ENCODE data around the gene ATXN2L.

The ATXN2L gene

DNA sequence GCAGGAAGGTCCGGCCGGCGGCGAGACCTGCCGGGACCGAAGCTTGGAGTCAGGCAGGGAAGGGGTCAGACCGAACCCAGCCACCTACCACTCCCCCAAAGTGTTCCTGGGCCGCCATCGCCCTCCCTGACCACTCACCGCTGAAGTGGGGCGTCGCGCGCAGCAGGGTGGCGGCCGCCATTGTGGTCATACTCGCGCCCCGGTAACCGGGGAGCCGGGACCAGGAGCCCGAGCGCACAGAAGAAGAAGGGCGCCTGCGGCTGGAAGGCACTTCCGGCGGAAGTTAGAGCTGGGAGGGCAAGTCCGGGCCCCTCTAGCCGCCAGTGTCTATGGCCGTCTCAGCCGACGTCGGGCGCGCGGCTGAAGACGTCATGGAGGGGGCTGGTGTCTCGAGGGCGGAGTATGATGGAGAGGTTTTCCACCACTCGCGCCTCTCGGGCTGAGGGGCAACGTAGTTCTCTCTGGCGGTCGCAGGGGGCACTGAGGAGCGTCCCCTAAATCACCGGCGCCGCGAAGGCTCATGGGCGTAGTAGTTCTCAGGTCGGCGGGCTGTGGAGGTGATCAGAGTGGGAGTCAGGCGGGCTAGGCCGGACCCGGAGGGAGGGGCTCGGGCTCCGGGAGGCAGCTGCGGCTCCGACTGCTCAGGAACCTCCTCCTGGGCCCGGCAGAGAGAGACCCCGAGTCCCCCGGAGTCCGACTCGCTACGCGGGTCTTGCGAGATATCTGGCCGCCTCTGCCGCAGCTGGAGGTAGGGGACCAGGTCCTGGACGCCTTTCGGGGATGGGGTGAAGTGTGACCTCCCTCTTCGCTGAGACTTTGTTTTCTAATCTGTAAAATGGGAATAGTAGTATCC lies 23.5 kb downstream of the ATXN2L start, which contains the start of gene TUFM:
Gene TUFM (minus strand): TSS at position 269 of the 853 bp plus-strand sequence. CDS start 79 bp downstream, at position 190.
- Mint-ChIP-seq H3K36me3 (ENCODE audit: low read depth) (peaks cover 29% of the 10 kb centered on the region), H3K27ac (peak within 1 kb of the TSS; percentile 82 to 96 (median 89)), H3K9me3 (no peaks in the 10 kb centered on the region), H3K27me3 (ENCODE audit: low read depth) (no peaks in the 10 kb centered on the region), H3K4me1 (peaks cover 19% of the 10 kb centered on the region), H3K4me3 (peak within 1 kb of the TSS; percentile 95 to 98 (median 98))
- TF ChIP-seq, protein P1, sequence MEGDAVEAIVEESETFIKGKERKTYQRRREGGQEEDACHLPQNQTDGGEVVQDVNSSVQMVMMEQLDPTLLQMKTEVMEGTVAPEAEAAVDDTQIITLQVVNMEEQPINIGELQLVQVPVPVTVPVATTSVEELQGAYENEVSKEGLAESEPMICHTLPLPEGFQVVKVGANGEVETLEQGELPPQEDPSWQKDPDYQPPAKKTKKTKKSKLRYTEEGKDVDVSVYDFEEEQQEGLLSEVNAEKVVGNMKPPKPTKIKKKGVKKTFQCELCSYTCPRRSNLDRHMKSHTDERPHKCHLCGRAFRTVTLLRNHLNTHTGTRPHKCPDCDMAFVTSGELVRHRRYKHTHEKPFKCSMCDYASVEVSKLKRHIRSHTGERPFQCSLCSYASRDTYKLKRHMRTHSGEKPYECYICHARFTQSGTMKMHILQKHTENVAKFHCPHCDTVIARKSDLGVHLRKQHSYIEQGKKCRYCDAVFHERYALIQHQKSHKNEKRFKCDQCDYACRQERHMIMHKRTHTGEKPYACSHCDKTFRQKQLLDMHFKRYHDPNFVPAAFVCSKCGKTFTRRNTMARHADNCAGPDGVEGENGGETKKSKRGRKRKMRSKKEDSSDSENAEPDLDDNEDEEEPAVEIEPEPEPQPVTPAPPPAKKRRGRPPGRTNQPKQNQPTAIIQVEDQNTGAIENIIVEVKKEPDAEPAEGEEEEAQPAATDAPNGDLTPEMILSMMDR (IDR thresholded peaks at IDR 0.05; ENCODE audit: unreplicated experiment in 3 of 3) = peak; percentile 69 to 77 (median 71)

DNA sequence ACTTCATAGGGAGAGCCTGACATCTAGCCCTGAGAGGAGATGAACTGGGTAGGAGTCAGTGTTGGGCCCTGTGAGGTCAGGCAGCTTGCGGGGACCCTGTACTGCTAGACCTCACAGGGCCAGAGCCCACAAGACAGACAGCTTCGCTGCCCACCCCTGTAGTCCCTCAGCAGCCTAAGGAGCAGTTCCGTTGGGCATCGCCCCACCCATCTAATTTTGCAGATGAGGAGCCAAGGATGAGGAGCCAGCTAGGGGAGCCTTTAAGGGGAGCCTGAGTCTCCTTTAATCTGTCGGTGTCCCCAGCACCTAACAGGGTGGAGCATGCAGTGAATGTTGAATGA lies 24.1 kb downstream of the ATXN2L start:
- Mint-ChIP-seq H3K9me3 (no peaks in the 10 kb centered on the region), H3K27me3 (ENCODE audit: low read depth) (no peaks in the 10 kb centered on the region), H3K27ac (peak overlapping the region; percentile 82 to 96 (median 89)), H3K36me3 (ENCODE audit: low read depth) (peaks cover 24% of the 10 kb centered on the region), H3K4me1 (peaks cover 19% of the 10 kb centered on the region), H3K4me3 (peak overlapping the region; percentile 95 to 98 (median 98))
- TF ChIP-seq, protein P1 (IDR thresholded peaks at IDR 0.05; ENCODE audit: unreplicated experiment in 3 of 3) = no peak

DNA sequence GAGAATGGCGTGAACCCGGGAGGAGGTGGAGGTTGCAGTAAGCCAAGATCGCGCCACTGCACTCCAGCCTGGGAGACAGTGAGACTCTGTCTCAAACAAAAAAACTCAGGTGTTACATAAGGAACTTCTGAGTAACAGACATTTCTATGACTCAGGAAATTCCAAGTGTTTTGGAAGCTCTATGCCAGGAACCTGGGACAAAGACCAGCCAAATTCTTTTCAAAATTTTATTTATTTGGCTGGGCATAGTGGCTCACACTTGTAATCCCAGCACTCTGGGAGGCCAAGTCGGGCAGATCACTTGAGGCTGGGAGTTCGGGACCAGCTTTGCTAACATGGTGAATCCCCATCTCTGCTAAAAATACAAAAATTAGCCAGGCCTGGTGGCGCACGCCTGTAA lies 35.6 kb downstream of the ATXN2L start:
- Mint-ChIP-seq H3K4me3 (no peak overlapping the region), H3K27me3 (ENCODE audit: low read depth) (no peaks in the 10 kb centered on the region), H3K9me3 (no peaks in the 10 kb centered on the region), H3K4me1 (no peaks in the 10 kb centered on the region), H3K27ac (no peak overlapping the region), H3K36me3 (ENCODE audit: low read depth) (no peaks in the 10 kb centered on the region)
- TF ChIP-seq, protein P1 (IDR thresholded peaks at IDR 0.05; ENCODE audit: unreplicated experiment in 3 of 3) = no peak

DNA sequence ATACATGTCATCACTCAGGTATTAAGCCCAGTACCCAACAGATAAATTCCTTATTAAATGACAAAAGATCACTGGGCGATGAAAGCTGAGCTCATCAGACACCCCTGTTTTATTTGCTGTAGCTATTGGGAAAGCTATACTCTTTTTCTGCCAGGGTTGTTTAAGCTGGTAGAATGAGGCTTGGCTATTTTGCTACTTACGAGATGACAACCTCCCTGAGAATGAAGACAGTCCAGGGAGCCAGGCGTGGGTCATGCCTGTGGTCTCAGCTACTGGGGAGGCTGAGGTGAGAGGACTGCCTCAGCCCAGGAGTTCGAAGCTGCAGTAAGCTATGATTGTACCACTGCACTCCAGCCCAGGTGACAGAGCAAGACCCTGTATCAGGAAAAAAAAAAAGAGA lies 36.5 kb downstream of the ATXN2L start:
- Mint-ChIP-seq H3K27me3 (ENCODE audit: low read depth) (no peaks in the 10 kb centered on the region), H3K36me3 (ENCODE audit: low read depth) (no peaks in the 10 kb centered on the region), H3K4me3 (peak overlapping the region in 1 of 3 experiments; percentile 26), H3K4me1 (peaks cover 4% of the 10 kb centered on the region), H3K9me3 (no peaks in the 10 kb centered on the region), H3K27ac (no peak overlapping the region)
- TF ChIP-seq, protein P1 (IDR thresholded peaks at IDR 0.05; ENCODE audit: unreplicated experiment in 3 of 3) = no peak

DNA sequence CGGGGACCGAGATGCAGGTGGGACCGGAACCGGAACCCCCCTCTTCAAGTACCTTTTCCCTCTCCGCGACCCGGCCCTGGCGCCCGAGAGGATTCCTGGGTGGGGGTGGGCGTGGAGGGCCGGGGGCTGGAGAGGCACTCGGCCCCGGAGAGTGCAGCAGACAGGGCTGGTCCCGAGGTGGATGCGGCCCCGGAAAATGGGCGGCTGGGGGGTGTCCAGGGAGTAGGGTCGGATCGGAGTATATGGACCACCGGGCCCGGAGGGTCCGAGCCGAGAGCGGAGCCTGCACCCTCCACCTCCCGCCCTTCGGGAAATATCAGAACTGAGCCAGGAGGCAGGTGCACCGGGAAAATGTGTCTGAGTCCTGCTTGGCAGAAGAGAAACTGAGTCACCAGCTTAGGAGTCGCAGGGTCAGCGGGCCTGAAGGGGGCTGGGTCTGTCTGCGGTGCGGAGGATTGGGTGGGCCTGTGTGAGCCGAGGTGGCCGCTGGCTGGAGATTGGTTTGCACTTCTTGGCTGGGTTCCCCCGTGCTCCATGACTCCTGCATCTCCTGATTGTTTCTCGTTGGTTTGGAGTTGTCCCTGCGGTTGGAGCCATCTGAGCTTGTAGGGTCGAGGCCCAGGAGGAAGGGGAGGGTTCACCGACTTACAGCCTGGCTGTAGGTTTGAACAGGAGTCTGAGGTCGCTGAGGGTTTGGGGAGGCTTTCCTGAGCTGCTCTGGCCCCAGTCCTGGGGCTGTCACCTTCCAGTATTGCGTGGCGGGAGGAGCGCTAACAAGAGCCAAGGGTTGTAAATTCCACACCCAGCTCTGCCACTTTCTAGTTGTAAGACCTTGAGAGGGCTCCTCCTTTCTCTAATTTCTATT lies 41.4 kb downstream of the ATXN2L start:
- H3K9me3 Mint-ChIP-seq = no peaks in the 10 kb centered on the region
- TF ChIP-seq, protein P1 (IDR thresholded peaks at IDR 0.05; ENCODE audit: unreplicated experiment in 3 of 3) = no peak
- peaks cover 14% of the 10 kb centered on the region for H3K36me3 Mint-ChIP-seq (ENCODE audit: low read depth)
- H3K4me3 Mint-ChIP-seq = peak overlapping the region; percentile 99 to 100 (median 100)
- H3K27me3 Mint-ChIP-seq (ENCODE audit: low read depth) = no peaks in the 10 kb centered on the region
- peak overlapping the region; percentile 99 to 100 (median 100) for H3K27ac Mint-ChIP-seq
- H3K4me1 Mint-ChIP-seq = peaks cover 18% of the 10 kb centered on the region

Measured in nephron (organoid).